ENCODE results near the gene CD300LG. TPM values are rescaled to one million over a fixed set of nuclear protein-coding genes. Genes with fewer than 3 reads are reported as not detected.
A peak's percentile ranks its signal among the peaks of the same experiment; 100 is the strongest.
"Not testable (repeated sequence)": the region's sequence is repeated elsewhere in the genome, so short reads cannot be mapped to it uniquely, and the experiment has no call there.

Gene CD300LG
- polyA plus RNA-seq, 4 donors = 0.30 to 2.0 (median 0.81) TPM; not detected in 1

- H3K4me3 ChIP-seq (ENCODE audit: low read depth in 1 of 3, low read length in 3 of 3) = no peak overlapping the region
- H3K4me1 ChIP-seq (ENCODE audit: control insufficient read depth in 3 of 3, insufficient read depth in 2 of 3, low read depth in 1 of 3, low read length in 2 of 3) = no peaks in the 10 kb centered on the region
- no peak overlapping the region for H3K27ac ChIP-seq (ENCODE audit: low read depth in 1 of 3, low read length in 2 of 3)
- H3K27me3 ChIP-seq (ENCODE audit: control insufficient read depth in 3 of 3, insufficient read depth in 3 of 3, low read length in 3 of 3) = peaks cover 0 to 4% (median 0%) of the 10 kb centered on the region in 3 donors
- FAIRE-seq (no peak), DNase-seq (peak in 1 of 2 donors; percentile 19)
- 25 to 61% (median 55%) methylated on average over 5 of the region's 5 CpGs for WGBS, 3 donors
- no peaks in the 10 kb centered on the region for H3K9me3 ChIP-seq (ENCODE audit: control insufficient read depth in 2 of 2, insufficient read depth in 1 of 2, low read depth in 1 of 2, low read length in 1 of 2)
- H3K36me3 ChIP-seq (ENCODE audit: control insufficient read depth in 3 of 3, insufficient read depth in 2 of 3, low read depth in 1 of 3, low read length in 3 of 3) = peaks cover 0 to 2% (median 0%) of the 10 kb centered on the region in 3 donors
These were observed 45.1 kb downstream of the CD300LG start for GRCh38 chr17:43891851-43892646.

DNA sequence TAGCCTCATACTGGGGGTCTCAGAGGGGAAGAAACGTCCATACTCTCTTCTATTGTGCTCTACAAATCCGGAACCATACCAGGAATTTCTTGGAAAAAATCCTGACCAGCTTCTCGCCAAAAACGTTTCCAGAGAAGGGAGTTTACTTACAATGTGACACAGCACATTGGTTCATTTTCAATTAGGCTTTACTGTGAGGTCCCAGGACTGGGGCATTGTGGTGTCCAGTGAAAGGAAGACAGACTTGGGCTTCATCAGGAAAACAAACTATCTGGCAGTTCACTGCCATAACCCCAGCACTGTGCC is 45.6 kb downstream of the CD300LG start:
- peaks cover 0 to 2% (median 0%) of the 10 kb centered on the region in 3 donors for H3K36me3 ChIP-seq (ENCODE audit: control insufficient read depth in 3 of 3, insufficient read depth in 2 of 3, low read depth in 1 of 3, low read length in 3 of 3)
- H3K27ac ChIP-seq (ENCODE audit: low read depth in 1 of 3, low read length in 2 of 3) = no peak overlapping the region
- H3K27me3 ChIP-seq (ENCODE audit: control insufficient read depth in 3 of 3, insufficient read depth in 3 of 3, low read length in 3 of 3) = peaks cover 0 to 4% (median 0%) of the 10 kb centered on the region in 3 donors
- WGBS, 3 donors = 42 to 64% (median 46%) methylated on average over 4 of the region's 4 CpGs
- no peaks in the 10 kb centered on the region for H3K9me3 ChIP-seq (ENCODE audit: control insufficient read depth in 2 of 2, insufficient read depth in 1 of 2, low read depth in 1 of 2, low read length in 1 of 2)
- H3K4me1 ChIP-seq (ENCODE audit: control insufficient read depth in 3 of 3, insufficient read depth in 2 of 3, low read depth in 1 of 3, low read length in 2 of 3) = no peaks in the 10 kb centered on the region
- DNase-seq (no peak), FAIRE-seq (no peak)
- H3K4me3 ChIP-seq (ENCODE audit: low read depth in 1 of 3, low read length in 3 of 3) = no peak overlapping the region

DNA sequence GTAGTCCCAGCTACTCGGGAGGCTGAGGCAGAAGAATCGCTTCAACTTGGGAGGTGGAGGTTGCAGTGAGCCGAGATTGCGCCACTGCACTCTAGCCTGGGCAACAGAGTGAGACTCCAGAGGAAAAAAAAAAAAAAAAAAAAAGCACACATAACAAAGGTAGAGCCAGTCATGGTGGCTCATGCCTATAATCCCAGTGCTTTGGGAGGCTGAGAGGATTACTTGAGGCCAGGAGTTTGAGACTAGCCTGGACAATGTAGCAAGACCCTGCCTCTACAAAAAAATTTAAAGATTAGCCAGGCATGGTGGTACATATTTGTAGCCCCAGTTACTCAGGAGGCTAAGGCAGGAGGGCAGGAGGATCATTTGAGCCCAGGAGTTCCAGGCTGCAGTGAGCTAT is 47.5 kb downstream of the CD300LG start:
- not testable (repeated sequence) for H3K27me3 ChIP-seq (ENCODE audit: control insufficient read depth in 3 of 3, insufficient read depth in 3 of 3, low read length in 3 of 3); H3K36me3 ChIP-seq (ENCODE audit: control insufficient read depth in 3 of 3, insufficient read depth in 2 of 3, low read depth in 1 of 3, low read length in 3 of 3); FAIRE-seq; DNase-seq; H3K27ac ChIP-seq (ENCODE audit: low read depth in 1 of 3, low read length in 2 of 3); H3K9me3 ChIP-seq (ENCODE audit: control insufficient read depth in 2 of 2, insufficient read depth in 1 of 2, low read depth in 1 of 2, low read length in 1 of 2); H3K4me1 ChIP-seq (ENCODE audit: control insufficient read depth in 3 of 3, insufficient read depth in 2 of 3, low read depth in 1 of 3, low read length in 2 of 3); H3K4me3 ChIP-seq (ENCODE audit: low read depth in 1 of 3, low read length in 3 of 3)
- whole genome bisulfite sequencing, 3 donors = 78 to 96% (median 83%) methylated on average over 4 of the region's 4 CpGs

- WGBS, 3 donors = 79 to 86% (median 80%) methylated on average over 3 of the region's 3 CpGs
- FAIRE-seq = no peak
- no peak overlapping the region for H3K27ac ChIP-seq (ENCODE audit: low read depth in 1 of 3, low read length in 2 of 3)
- H3K9me3 ChIP-seq (ENCODE audit: control insufficient read depth in 2 of 2, insufficient read depth in 1 of 2, low read depth in 1 of 2, low read length in 1 of 2) = no peaks in the 10 kb centered on the region
- peaks cover 2 to 15% (median 4%) of the 10 kb centered on the region in 3 donors for H3K4me1 ChIP-seq (ENCODE audit: control insufficient read depth in 3 of 3, insufficient read depth in 2 of 3, low read depth in 1 of 3, low read length in 2 of 3)
- H3K36me3 ChIP-seq (ENCODE audit: control insufficient read depth in 3 of 3, insufficient read depth in 2 of 3, low read depth in 1 of 3, low read length in 3 of 3) = peaks cover 0 to 2% (median 0%) of the 10 kb centered on the region in 3 donors
- no peak overlapping the region for H3K4me3 ChIP-seq (ENCODE audit: low read depth in 1 of 3, low read length in 3 of 3)
- DNase-seq = no peak
- peaks cover 0 to 16% (median 3%) of the 10 kb centered on the region in 3 donors for H3K27me3 ChIP-seq (ENCODE audit: control insufficient read depth in 3 of 3, insufficient read depth in 3 of 3, low read length in 3 of 3)
These were observed 50.9 kb downstream of the CD300LG start for GRCh38 chr17:43897831-43898230.

- FAIRE-seq (no peak), DNase-seq (no peak)
- H3K36me3 ChIP-seq (ENCODE audit: control insufficient read depth in 3 of 3, insufficient read depth in 2 of 3, low read depth in 1 of 3, low read length in 3 of 3) = peaks cover 0 to 2% (median 0%) of the 10 kb centered on the region in 3 donors
- H3K4me3 ChIP-seq (ENCODE audit: low read depth in 1 of 3, low read length in 3 of 3) = no peak overlapping the region
- 62 to 75% (median 62%) methylated on average over 1 of the region's 1 CpG for WGBS, 3 donors
- H3K4me1 ChIP-seq (ENCODE audit: control insufficient read depth in 3 of 3, insufficient read depth in 2 of 3, low read depth in 1 of 3, low read length in 2 of 3) = peaks cover 2 to 15% (median 4%) of the 10 kb centered on the region in 3 donors
- H3K27me3 ChIP-seq (ENCODE audit: control insufficient read depth in 3 of 3, insufficient read depth in 3 of 3, low read length in 3 of 3) = peaks cover 0 to 17% (median 3%) of the 10 kb centered on the region in 3 donors
- no peak overlapping the region for H3K27ac ChIP-seq (ENCODE audit: low read depth in 1 of 3, low read length in 2 of 3)
- H3K9me3 ChIP-seq (ENCODE audit: control insufficient read depth in 2 of 2, insufficient read depth in 1 of 2, low read depth in 1 of 2, low read length in 1 of 2) = no peaks in the 10 kb centered on the region
These were observed 51.5 kb downstream of the CD300LG start for GRCh38 chr17:43898446-43898845.

- peaks cover 0 to 2% (median 0%) of the 10 kb centered on the region in 3 donors for H3K36me3 ChIP-seq (ENCODE audit: control insufficient read depth in 3 of 3, insufficient read depth in 2 of 3, low read depth in 1 of 3, low read length in 3 of 3)
- H3K4me1 ChIP-seq (ENCODE audit: control insufficient read depth in 3 of 3, insufficient read depth in 2 of 3, low read depth in 1 of 3, low read length in 2 of 3) = peaks cover 2 to 15% (median 4%) of the 10 kb centered on the region in 3 donors
- H3K27me3 ChIP-seq (ENCODE audit: control insufficient read depth in 3 of 3, insufficient read depth in 3 of 3, low read length in 3 of 3) = peaks cover 0 to 28% (median 9%) of the 10 kb centered on the region in 3 donors
- H3K27ac ChIP-seq (ENCODE audit: low read depth in 1 of 3, low read length in 2 of 3) = no peak overlapping the region
- H3K4me3 ChIP-seq (ENCODE audit: low read depth in 1 of 3, low read length in 3 of 3) = peak overlapping the region in 2 of 3 donors; percentile 29 to 35
- FAIRE-seq = no peak
- 1 to 5% (median 2%) methylated on average over 31 of the region's 31 CpGs for WGBS, 3 donors
- H3K9me3 ChIP-seq (ENCODE audit: control insufficient read depth in 2 of 2, insufficient read depth in 1 of 2, low read depth in 1 of 2, low read length in 1 of 2) = no peaks in the 10 kb centered on the region
- DNase-seq = peak; percentile 76 to 89
These were observed 53.3 kb downstream of the CD300LG start for GRCh38 chr17:43900183-43900857.

DNA sequence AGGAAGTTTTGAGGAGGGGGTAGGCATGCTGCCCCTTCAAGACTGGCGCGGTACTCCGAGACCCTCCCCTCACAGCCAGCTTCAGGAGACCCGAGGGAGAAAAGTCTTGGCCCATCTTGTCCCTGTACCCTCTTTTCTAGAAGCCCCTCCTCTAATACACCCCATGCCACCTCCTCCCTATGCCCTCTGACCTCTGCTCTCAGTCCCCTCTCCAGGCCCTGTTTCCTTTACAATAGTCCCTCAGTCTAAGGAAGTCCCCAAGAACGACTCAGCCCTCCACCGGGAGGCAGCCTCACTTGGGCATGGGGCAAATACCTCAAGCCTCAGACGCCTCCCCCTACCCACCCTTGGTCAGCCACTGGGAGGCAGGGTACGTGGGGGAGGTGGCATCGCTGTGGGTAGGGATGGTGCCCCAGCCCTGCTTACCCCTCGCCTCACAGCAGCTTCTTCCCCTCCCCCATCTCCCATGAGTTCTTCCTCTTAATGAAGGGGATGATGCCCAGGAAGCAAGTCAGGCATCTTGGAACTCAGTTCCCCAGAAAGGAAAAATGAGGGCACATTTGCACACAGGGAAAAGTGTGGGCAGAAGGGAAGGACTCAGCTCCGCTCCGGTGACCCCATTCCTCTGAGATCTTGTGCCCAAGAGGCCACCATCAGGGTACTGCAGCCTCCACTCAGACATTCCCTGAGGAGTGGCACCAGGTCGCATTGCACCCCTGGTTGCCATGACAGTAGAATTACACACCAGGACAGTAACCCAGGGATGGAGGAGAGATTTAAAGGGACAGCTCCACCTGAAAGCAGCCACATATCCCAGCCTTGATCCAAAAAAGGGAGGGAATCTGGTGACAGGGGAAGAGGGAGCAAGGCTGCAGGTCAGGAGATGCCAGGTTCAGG is 54.1 kb downstream of the CD300LG start:
- H3K27ac ChIP-seq (ENCODE audit: low read depth in 1 of 3, low read length in 2 of 3) = no peak overlapping the region
- FAIRE-seq = no peak
- peak in 1 of 2 donors; percentile 49 for DNase-seq
- H3K4me1 ChIP-seq (ENCODE audit: control insufficient read depth in 3 of 3, insufficient read depth in 2 of 3, low read depth in 1 of 3, low read length in 2 of 3) = peaks cover 2 to 20% (median 4%) of the 10 kb centered on the region in 3 donors
- H3K9me3 ChIP-seq (ENCODE audit: control insufficient read depth in 2 of 2, insufficient read depth in 1 of 2, low read depth in 1 of 2, low read length in 1 of 2) = no peaks in the 10 kb centered on the region
- peaks cover 3 to 35% (median 16%) of the 10 kb centered on the region in 3 donors for H3K27me3 ChIP-seq (ENCODE audit: control insufficient read depth in 3 of 3, insufficient read depth in 3 of 3, low read length in 3 of 3)
- WGBS, 3 donors = 20 to 27% (median 21%) methylated on average over 11 to 13 of the region's 13 CpGs
- H3K4me3 ChIP-seq (ENCODE audit: low read depth in 1 of 3, low read length in 3 of 3) = peak overlapping the region in 1 of 3 donors; percentile 35
- H3K36me3 ChIP-seq (ENCODE audit: control insufficient read depth in 3 of 3, insufficient read depth in 2 of 3, low read depth in 1 of 3, low read length in 3 of 3) = peaks cover 0 to under 1% (median 0%) of the 10 kb centered on the region in 3 donors

Measured in small intestine (tissue), 7 donors.